Measurements from ENCODE around the gene PLXDC2. TPM values are rescaled to one million over a fixed set of nuclear protein-coding genes. Genes with fewer than 3 reads are reported as not detected.

The PLXDC2 gene
- total RNA-seq, 2 donors from 2014 or later, result 19.5 to 26.4 TPM

DNA sequence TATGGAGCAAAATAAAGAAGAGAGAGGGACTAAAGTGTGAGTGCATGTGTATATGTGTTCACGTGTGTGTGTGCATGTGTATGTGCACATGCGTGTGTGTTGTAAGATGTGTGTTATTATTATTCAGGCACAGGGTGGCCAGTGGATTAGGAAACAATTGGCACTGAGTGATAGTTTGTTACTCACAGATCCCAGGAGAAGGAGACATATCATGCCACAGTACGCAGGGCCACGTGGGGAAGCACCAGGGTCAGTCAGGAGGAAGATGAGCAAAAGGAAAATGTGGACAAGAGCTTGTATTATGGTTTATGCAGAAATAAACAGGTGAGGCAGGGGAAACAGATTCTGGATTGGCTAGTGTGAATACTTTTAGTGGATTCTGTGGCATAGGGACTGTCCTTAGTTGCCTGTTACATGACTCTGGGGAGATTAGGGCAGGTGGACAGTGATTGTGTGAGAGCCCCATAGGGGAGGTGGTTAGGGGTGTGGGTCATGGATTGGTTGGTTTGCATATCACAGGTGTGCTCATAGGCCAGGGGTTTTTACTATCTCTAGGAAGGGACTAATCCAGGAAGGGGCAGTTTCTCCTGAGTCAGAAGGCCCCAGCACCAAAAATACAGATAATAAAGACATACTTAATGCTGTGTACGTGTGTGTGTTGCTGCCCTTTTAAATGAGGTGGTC lies 90.0 kb downstream of the PLXDC2 start:
- no peak for DNase-seq
- Histone ChIP-seq H3K36me3 (ENCODE audit: control insufficient read depth, insufficient read depth, low read length) (no peaks in the 10 kb centered on the region), H3K27me3 (ENCODE audit: control insufficient read depth, insufficient read depth, low read length, poor library complexity, severe bottlenecking) (no peaks in the 10 kb centered on the region), H3K27ac (ENCODE audit: low read depth, low read length) (no peak overlapping the region), H3K4me1 (ENCODE audit: control insufficient read depth, insufficient read depth, low read length) (no peaks in the 10 kb centered on the region), H3K9ac (ENCODE audit: extremely low read depth, low read length, poor library complexity, severe bottlenecking) (no peak overlapping the region), H3K4me3 (ENCODE audit: low read length) (no peak overlapping the region), H3K9me3 (ENCODE audit: control insufficient read depth, low read length) (no peaks in the 10 kb centered on the region)
- H3K27ac Mint-ChIP-seq, result no peak overlapping the region
- WGBS, 2 experiments (ENCODE audit: insufficient coverage in 1 of 2, insufficient read length in 1 of 2), result 92 to 95% methylated on average over 3 to 5 of the region's 5 CpGs
- no peak overlapping the region for H3K4me3 Mint-ChIP-seq
- peaks cover 30% of the 10 kb centered on the region for H3K4me1 Mint-ChIP-seq
- H3K36me3 Mint-ChIP-seq (ENCODE audit: low read depth), result no peaks in the 10 kb centered on the region
- TF ChIP-seq, protein P1, sequence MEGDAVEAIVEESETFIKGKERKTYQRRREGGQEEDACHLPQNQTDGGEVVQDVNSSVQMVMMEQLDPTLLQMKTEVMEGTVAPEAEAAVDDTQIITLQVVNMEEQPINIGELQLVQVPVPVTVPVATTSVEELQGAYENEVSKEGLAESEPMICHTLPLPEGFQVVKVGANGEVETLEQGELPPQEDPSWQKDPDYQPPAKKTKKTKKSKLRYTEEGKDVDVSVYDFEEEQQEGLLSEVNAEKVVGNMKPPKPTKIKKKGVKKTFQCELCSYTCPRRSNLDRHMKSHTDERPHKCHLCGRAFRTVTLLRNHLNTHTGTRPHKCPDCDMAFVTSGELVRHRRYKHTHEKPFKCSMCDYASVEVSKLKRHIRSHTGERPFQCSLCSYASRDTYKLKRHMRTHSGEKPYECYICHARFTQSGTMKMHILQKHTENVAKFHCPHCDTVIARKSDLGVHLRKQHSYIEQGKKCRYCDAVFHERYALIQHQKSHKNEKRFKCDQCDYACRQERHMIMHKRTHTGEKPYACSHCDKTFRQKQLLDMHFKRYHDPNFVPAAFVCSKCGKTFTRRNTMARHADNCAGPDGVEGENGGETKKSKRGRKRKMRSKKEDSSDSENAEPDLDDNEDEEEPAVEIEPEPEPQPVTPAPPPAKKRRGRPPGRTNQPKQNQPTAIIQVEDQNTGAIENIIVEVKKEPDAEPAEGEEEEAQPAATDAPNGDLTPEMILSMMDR (conservative IDR thresholded peaks at IDR 0.05), result no peak
- no peaks in the 10 kb centered on the region for H3K9me3 Mint-ChIP-seq
- H3K27me3 Mint-ChIP-seq (ENCODE audit: insufficient read depth), result no peaks in the 10 kb centered on the region

DNA sequence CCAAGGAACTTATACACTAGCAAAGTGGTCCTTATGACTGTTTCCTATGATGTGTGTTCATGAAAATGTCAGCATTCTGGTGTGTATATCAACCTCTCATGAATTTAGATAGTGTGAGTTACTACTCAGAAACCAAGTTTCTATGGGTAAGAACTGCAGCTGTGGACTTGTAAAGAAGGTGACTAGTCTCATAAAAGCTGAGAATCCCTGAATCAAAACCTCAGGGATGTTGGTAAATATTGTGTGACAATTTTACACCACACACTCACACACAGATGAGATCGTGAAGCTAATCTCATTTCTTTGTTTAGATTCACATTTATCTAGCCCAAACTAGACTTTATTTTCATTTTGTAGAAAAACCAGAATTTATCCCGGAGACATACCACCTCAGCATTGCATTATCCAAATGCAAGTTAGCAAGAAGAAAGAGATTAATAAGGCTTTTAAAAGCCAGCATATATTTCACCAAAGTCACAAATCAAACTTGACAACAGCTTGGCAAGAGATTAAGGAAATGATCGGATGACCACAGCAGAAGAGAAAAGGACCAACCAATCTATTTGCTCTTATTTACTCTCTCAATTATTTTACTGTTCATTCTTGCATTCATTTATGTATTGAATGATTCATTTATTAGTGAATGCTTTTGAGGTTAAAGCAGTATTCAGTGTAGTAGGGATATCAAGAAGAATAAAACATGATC lies 92.9 kb downstream of the PLXDC2 start:
- 79% methylated on average over 3 of the region's 3 CpGs; no CpG with 5 or more reads in 1 of the 2 experiments for WGBS, 2 experiments (ENCODE audit: insufficient coverage in 1 of 2, insufficient read length in 1 of 2)
- no peak overlapping the region for H3K4me3 Mint-ChIP-seq
- no peaks in the 10 kb centered on the region for H3K27me3 Mint-ChIP-seq (ENCODE audit: insufficient read depth)
- no peaks in the 10 kb centered on the region for H3K9me3 ChIP-seq (ENCODE audit: control insufficient read depth, low read length)
- H3K9ac ChIP-seq (ENCODE audit: extremely low read depth, low read length, poor library complexity, severe bottlenecking), result no peak overlapping the region
- no peaks in the 10 kb centered on the region for H3K4me1 ChIP-seq (ENCODE audit: control insufficient read depth, insufficient read depth, low read length)
- TF ChIP-seq, protein P1 (conservative IDR thresholded peaks at IDR 0.05), result no peak
- no peaks in the 10 kb centered on the region for H3K9me3 Mint-ChIP-seq
- peaks cover 25% of the 10 kb centered on the region for H3K4me1 Mint-ChIP-seq
- H3K36me3 Mint-ChIP-seq (ENCODE audit: low read depth), result no peaks in the 10 kb centered on the region
- H3K27ac Mint-ChIP-seq, result no peak overlapping the region
- no peaks in the 10 kb centered on the region for H3K36me3 ChIP-seq (ENCODE audit: control insufficient read depth, insufficient read depth, low read length)
- no peaks in the 10 kb centered on the region for H3K27me3 ChIP-seq (ENCODE audit: control insufficient read depth, insufficient read depth, low read length, poor library complexity, severe bottlenecking)
- DNase-seq, result no peak
- H3K4me3 ChIP-seq (ENCODE audit: low read length), result no peak overlapping the region
- H3K27ac ChIP-seq (ENCODE audit: low read depth, low read length), result no peak overlapping the region

DNA sequence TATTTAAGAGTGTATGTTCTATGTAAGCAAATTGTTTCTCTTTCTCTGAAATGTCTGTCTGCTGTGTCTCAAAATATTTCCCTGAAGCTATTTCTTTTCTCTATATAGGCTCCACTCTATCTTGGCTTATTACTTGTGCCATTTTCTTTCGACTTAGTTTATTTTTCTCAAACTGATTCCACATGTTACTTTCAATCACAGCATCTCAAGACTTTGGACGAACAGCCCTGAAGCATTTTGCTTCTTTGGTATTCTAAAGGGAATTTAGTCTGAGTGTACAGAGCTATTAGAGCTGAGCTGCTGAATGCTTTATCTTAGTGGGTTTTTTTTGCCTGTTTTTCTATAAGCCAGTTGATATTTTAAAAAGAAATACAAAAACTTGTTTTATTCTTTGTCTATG lies 95.7 kb downstream of the PLXDC2 start:
- H3K27me3 Mint-ChIP-seq (ENCODE audit: insufficient read depth), result no peaks in the 10 kb centered on the region
- H3K9ac ChIP-seq (ENCODE audit: extremely low read depth, low read length, poor library complexity, severe bottlenecking), result no peak overlapping the region
- H3K9me3 Mint-ChIP-seq, result peaks cover 3% of the 10 kb centered on the region
- no peak overlapping the region for H3K27ac ChIP-seq (ENCODE audit: low read depth, low read length)
- no peak for DNase-seq
- TF ChIP-seq, protein P1 (conservative IDR thresholded peaks at IDR 0.05), result no peak
- peaks cover 10% of the 10 kb centered on the region for H3K4me1 Mint-ChIP-seq
- H3K36me3 ChIP-seq (ENCODE audit: control insufficient read depth, insufficient read depth, low read length), result no peaks in the 10 kb centered on the region
- H3K4me3 Mint-ChIP-seq, result no peak overlapping the region
- no peaks in the 10 kb centered on the region for H3K36me3 Mint-ChIP-seq (ENCODE audit: low read depth)
- WGBS, 2 experiments (ENCODE audit: insufficient coverage in 1 of 2, insufficient read length in 1 of 2), result 95% methylated on average over 2 of the region's 2 CpGs; no CpG with 5 or more reads in 1 of the 2 experiments
- H3K27me3 ChIP-seq (ENCODE audit: control insufficient read depth, insufficient read depth, low read length, poor library complexity, severe bottlenecking), result no peaks in the 10 kb centered on the region
- H3K9me3 ChIP-seq (ENCODE audit: control insufficient read depth, low read length), result no peaks in the 10 kb centered on the region
- H3K4me1 ChIP-seq (ENCODE audit: control insufficient read depth, insufficient read depth, low read length), result no peaks in the 10 kb centered on the region
- no peak overlapping the region for H3K4me3 ChIP-seq (ENCODE audit: low read length)
- no peak overlapping the region for H3K27ac Mint-ChIP-seq
